GM18502 (cell line): ENCODE measurements around the gene PRND.

Source experiments
- ATAC-seq: cut with Tn5 transposase; IDR thresholded peaks from one replicate; pipeline ENCODE4 v1.9.1; 2021; ENCODE audit warnings: mild to moderate bottlenecking; ENCODE audit not compliant: unreplicated experiment, poor library complexity

The PRND gene

DNA sequence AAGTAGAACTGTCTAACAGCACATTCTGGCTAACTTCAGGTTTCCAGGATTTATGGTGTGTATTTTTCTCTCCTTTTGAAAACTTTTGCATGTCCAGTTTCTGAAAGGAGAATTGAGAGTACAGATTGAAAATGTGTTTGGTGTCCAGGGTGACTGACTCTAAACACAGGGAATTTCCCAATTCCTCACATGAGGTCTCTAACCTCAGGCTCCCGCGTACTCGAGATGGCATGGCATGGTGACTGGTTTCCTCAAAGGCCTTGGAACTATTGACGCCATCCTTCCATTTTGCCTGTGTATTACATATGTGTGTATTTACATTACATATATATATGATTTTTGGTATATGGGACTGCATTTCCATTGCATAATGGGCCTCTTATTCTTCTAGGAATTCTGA is 52.5 kb downstream of the PRND start:
- ATAC-seq = no peak

DNA sequence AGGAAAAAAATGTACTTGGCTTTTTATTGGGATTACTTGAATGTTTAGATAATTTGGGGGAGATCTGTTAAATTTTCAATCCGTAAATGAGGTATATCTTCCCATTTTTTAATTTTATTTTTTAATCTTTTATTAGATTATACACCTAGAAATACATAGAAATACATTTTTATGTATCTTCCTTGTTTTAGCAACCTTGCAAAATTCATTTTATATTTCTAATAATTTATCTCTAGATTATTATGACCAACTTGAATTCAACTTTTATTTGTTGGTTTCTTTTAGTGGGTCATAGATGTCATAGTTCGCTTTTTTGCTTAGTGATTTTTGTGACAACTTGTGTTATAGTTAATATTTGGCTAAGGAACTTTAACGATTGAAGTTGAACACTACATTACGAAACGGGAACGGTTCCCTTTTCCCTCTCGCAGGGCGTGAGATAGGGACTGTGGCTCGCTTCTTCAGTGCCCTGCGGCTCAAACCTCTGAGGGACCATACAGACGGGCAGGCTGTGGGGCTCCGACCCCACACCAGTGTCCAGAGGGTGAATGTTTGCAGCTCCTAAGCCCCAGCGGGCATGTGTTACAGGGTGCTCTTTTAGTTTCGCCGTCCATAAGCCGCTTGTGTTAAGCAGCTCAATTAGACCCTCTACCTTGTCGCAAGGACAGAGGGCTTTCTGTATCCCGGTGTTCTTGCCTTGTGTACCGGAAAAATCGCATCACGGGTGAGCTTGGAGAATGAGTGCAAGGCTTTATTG is 53.8 kb downstream of the PRND start:
- ATAC-seq = no peak

DNA sequence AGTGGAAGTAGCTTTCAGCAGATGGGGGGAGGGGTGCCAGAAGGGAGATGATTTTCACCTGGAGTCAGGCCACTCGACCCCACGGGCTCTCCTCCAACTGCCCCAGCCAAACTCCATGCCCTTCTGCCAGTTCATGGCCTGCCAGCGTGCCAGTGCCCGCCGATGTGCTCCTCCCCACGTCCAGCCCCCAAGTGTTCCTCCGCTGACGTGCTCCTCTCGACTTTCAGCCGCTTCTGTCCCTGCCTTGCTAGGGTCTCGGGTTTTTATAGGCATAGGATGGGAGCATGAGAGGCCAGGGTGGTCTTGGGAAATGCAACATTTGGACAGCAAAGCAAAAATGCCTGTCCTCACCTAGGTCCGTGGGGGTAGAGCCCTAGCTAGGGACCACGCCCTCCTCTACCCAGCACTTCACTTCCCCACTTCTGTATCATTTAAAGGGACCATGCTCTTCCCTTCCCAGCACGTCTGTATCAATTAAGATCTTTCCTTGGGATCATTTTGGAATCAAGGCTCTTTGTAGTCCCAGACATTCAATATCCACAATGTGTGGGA is 54.4 kb downstream of the PRND start:
- no peak for ATAC-seq
